Thymus (tissue), 11 donors: Measurements from ENCODE around the gene RELCH. TPM values are rescaled to one million over a fixed set of nuclear protein-coding genes. Genes with fewer than 3 reads are reported as not detected.

Source experiments
- DNase-seq, 9 donors: peaks; one replicate each; pipeline ENCODE4 v3.0.0-alpha.2; 2013; ENCODE audit warnings: low spot score in 9 of 9, low read depth in 6 of 9, missing footprints in 1 of 9
- H3K27ac ChIP-seq, 2 donors: one replicate each; pipeline ENCODE4 v1.5.1; 2013; ENCODE audit warnings: control low read depth in 1 of 2, low read depth in 1 of 2, low read length in 1 of 2, mild to moderate bottlenecking in 1 of 2, moderate library complexity in 1 of 2
- H3K27me3 ChIP-seq, 2 donors: one replicate each; pipeline ENCODE4 v1.5.1; 2013; ENCODE audit warnings: low read length in 1 of 2; ENCODE audit not compliant: control insufficient read depth in 2 of 2, insufficient read depth in 1 of 2
- H3K36me3 ChIP-seq, 2 donors: one replicate each; pipeline ENCODE4 v1.5.1; 2013; ENCODE audit warnings: low read length in 1 of 2, mild to moderate bottlenecking in 1 of 2, moderate library complexity in 1 of 2; ENCODE audit not compliant: control insufficient read depth in 2 of 2, insufficient read depth in 2 of 2
- H3K4me1 ChIP-seq, 2 donors: one replicate each; pipeline ENCODE4 v1.5.1; 2013; ENCODE audit warnings: low read length in 2 of 2; ENCODE audit not compliant: control insufficient read depth in 2 of 2, insufficient read depth in 2 of 2
- H3K4me3 ChIP-seq, 2 donors: one replicate each; pipeline ENCODE4 v1.5.1; 2013; ENCODE audit warnings: low read length in 2 of 2, control low read depth in 1 of 2, mild to moderate bottlenecking in 1 of 2
- H3K9me3 ChIP-seq, 2 donors: one replicate each; pipeline ENCODE4 v1.5.1; 2013; ENCODE audit warnings: low read length in 1 of 2, mild to moderate bottlenecking in 1 of 2; ENCODE audit not compliant: control insufficient read depth in 2 of 2, insufficient read depth in 1 of 2
- WGBS: extraction: QIAGEN DNeasy Blood & Tissue Kit; methylation state at CpG from one replicate; pipeline ENCODE4 v1.1.7; 2013; 5-methylcytosine and 5-hydroxymethylcytosine counted together
- polyA plus RNA-seq: library from polyadenylated mRNA; stranded (reverse); fragments of 200-250 nt; gene quantifications from one replicate; pipeline ENCODE4 v1.2.3, GENCODE V29; 2013
- total RNA-seq: library from RNA; stranded (reverse); fragments of 120-200 nt; gene quantifications from one replicate; pipeline ENCODE4 v1.2.4, GENCODE V29; 2013
- donor health status: healthy.

Gene RELCH
- total and polyA plus RNA-seq, 2 donors: 20.6 to 29.3 TPM

- Histone ChIP-seq H3K9me3 (no peaks in the 10 kb centered on the region), H3K4me3 (no peak overlapping the region), H3K4me1 (peaks cover 0 to 14% of the 10 kb centered on the region in 2 donors), H3K36me3 (no peaks in the 10 kb centered on the region), H3K27me3 (no peaks in the 10 kb centered on the region), H3K27ac (no peak overlapping the region)
- no peak for DNase-seq
- WGBS: 87% methylated on average over 7 of the region's 7 CpGs
Observed at GRCh38 chr18:62346333-62347088, 159.5 kb downstream of the RELCH start.

DNA sequence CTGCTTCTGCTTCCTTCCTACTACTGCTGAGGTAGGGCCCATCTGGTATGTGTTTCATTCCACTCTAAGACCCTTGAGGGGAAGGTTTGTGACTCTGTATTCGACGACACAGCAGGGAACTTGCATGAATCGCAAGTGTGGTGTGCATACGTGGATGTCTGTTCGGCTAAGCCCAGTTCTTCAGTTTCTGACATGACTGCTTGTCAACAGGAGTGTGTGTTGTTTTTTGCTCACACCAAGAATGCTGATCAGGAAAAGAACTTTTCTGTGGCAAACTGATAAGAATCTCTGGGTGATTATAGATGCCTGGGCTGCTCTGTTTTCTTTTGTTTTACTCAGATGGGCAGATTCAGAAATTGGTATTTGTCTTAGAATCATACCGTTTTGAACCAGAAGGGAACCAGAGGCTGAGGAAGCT lies 160.0 kb downstream of the RELCH start:
- no peaks in the 10 kb centered on the region for H3K36me3 ChIP-seq
- no peaks in the 10 kb centered on the region for H3K9me3 ChIP-seq
- peaks cover 0 to 10% of the 10 kb centered on the region in 2 donors for H3K4me1 ChIP-seq
- no peak for DNase-seq
- H3K27me3 ChIP-seq: no peaks in the 10 kb centered on the region
- no peak overlapping the region for H3K4me3 ChIP-seq
- WGBS: 51% methylated on average over 6 of the region's 6 CpGs
- no peak overlapping the region for H3K27ac ChIP-seq

DNA sequence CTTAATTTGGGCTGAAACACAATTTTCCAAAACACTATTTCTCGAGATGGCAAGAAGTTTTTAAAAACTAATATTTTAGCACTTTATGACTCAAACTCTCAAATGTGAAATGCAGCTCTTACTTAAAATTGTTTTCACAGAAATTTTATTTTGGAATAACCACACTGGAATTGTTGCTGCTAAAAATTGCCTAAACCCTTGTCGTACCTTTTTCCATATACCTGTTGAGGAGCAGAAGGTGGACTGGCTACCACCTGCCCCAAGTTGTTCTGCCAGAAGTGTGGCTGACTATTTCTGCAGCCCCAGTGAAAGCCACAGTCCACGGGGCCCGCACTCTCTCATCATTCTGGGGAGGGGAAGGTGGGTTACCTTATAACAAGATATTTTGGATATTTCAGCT lies 161.4 kb downstream of the RELCH start:
- H3K4me3 ChIP-seq: no peak overlapping the region
- DNase-seq: no peak
- H3K4me1 ChIP-seq: peaks cover 0 to 10% of the 10 kb centered on the region in 2 donors
- no peak overlapping the region for H3K27ac ChIP-seq
- H3K36me3 ChIP-seq: no peaks in the 10 kb centered on the region
- no peaks in the 10 kb centered on the region for H3K9me3 ChIP-seq
- no peaks in the 10 kb centered on the region for H3K27me3 ChIP-seq
- 97% methylated on average over 4 of the region's 4 CpGs for WGBS

DNA sequence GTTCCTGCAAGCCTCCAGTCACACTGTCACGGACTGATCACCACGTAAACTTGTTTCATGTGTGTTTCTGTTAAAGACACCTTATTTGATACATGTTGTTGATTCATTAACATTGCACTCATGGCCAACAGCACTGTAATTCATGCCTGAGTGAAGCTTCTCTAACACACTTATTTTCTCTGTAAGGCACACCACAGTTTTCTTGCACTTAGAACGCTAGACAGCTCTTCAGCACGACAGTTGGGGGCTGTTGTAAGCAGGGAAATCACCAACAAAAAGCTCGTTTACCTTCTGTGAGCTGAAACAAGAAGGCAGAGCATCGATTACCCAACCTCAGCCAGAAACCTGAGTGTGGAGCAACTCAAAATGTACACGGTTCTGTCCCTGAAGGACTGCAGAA lies 166.1 kb downstream of the RELCH start:
- DNase-seq: no peak
- Histone ChIP-seq H3K4me3 (no peak overlapping the region), H3K27me3 (no peaks in the 10 kb centered on the region), H3K4me1 (no peaks in the 10 kb centered on the region), H3K9me3 (no peaks in the 10 kb centered on the region), H3K27ac (no peak overlapping the region), H3K36me3 (no peaks in the 10 kb centered on the region)
- 93% methylated on average over 7 of the region's 7 CpGs for WGBS

- DNase-seq: no peak
- H3K4me3 ChIP-seq: no peak overlapping the region
- WGBS: 95% methylated on average over 29 of the region's 29 CpGs
Observed at GRCh38 chr18:62354151-62354550, 167.1 kb downstream of the RELCH start.

GRCh38 chr18:62357079-62357719 lies 170.1 kb downstream of the RELCH start:
- no peak overlapping the region for H3K4me3 ChIP-seq
- DNase-seq: peak in 1 of 9 donors; percentile 28
- no peak overlapping the region for H3K27ac ChIP-seq
- H3K36me3 ChIP-seq: peaks cover 0 to 3% of the 10 kb centered on the region in 2 donors
- H3K27me3 ChIP-seq: no peaks in the 10 kb centered on the region
- H3K4me1 ChIP-seq: no peaks in the 10 kb centered on the region
- H3K9me3 ChIP-seq: no peaks in the 10 kb centered on the region
- WGBS: 86% methylated on average over 5 of the region's 5 CpGs

More at GRCh38 chr18:62354151-62354550, 167.1 kb downstream of the RELCH start:
- H3K4me1 ChIP-seq: no peaks in the 10 kb centered on the region
- no peaks in the 10 kb centered on the region for H3K36me3 ChIP-seq
- no peak overlapping the region for H3K27ac ChIP-seq
- H3K9me3 ChIP-seq: no peaks in the 10 kb centered on the region
- H3K27me3 ChIP-seq: no peaks in the 10 kb centered on the region

Other genes with a start within 250 kb of the RELCH start
- 13.5 TPM for gene PIGN, start 199 bp upstream of the RELCH start, total RNA-seq
- gene PIGN, start 199 bp upstream of the RELCH start, polyA plus RNA-seq: 8.2 TPM
- gene TNFRSF11A, start 138.1 kb downstream of the RELCH start, total RNA-seq: 5.4 TPM
- gene TNFRSF11A, start 138.1 kb downstream of the RELCH start, polyA plus RNA-seq: 3.6 TPM